Measurements from ENCODE around the gene TMEM80. TPM values are rescaled to one million over a fixed set of nuclear protein-coding genes. Genes with fewer than 3 reads are reported as not detected.
A peak's percentile ranks its signal among the peaks of the same experiment; 100 is the strongest.
"Not testable (repeated sequence)": the region's sequence is repeated elsewhere in the genome, so short reads cannot be mapped to it uniquely, and the experiment has no call there.

Gene TMEM80
- total and polyA plus RNA-seq, 10 of the 15 experiments (the other 5 are each of a cell fraction or from before 2014, with no cell fraction given), result 6.7 to 30.9 (median 20.7) TPM

- CTCF ChIA-PET, result no interaction called here
- Histone ChIP-seq H2AFZ (ENCODE audit: control insufficient read depth, low read depth, low read length) (no peak overlapping the region), H3K4me2 (ENCODE audit: control insufficient read depth, insufficient read depth) (no peak overlapping the region), H3K9me3 (replicated peaks; ENCODE audit: control insufficient read depth, insufficient read depth, low read length) (no peaks in the 10 kb centered on the region), H3K4me1 (ENCODE audit: control insufficient read depth, insufficient read depth, low read length) (peaks cover 13% of the 10 kb centered on the region), H3K27me3 (replicated peaks in 1 of 2; ENCODE audit: control insufficient read depth in 2 of 2, insufficient read depth in 2 of 2, low read length in 1 of 2) (no peaks in the 10 kb centered on the region), H3K79me2 (ENCODE audit: control insufficient read depth, insufficient read depth, low read length) (no peaks in the 10 kb centered on the region), H3K4me3 (no peak overlapping the region), H3K27ac (ENCODE audit: control insufficient read depth, insufficient read depth) (peak overlapping the region; percentile 37), H3K36me3 (ENCODE audit: control insufficient read depth in 2 of 2, insufficient read depth in 2 of 2, low read length in 1 of 2) (peaks cover 2 to 3% of the 10 kb centered on the region in 2 experiments; a peak in 3 of 4 replicates), H4K20me1 (ENCODE audit: control insufficient read depth, insufficient read depth) (no peaks in the 10 kb centered on the region), H3K9ac (ENCODE audit: control insufficient read depth, insufficient read depth, low read length) (no peak overlapping the region)
- WGBS (ENCODE audit: insufficient coverage, insufficient replicate concordance, low lambda C conversion rate, missing lambda C conversion rate), result 78% methylated on average over 13 of the region's 14 CpGs
- ATAC-seq (no peak; the same call in 2 of the 3 replicates), FAIRE-seq (no peak), DNase-seq (ENCODE audit: low read depth, low spot score) (no peak)
- POLR2A ChIA-PET, result interaction anchor here (0.7 kb wide), 1 partner anchor 98 kb away, joined by 3 read pairs; no protein-coding TSS in a partner anchor
- TF ChIP-seq RAD21 (IDR thresholded peaks at IDR 0.05; ENCODE audit: insufficient read depth, low read depth, low read length) (no peak), NR2F1 (conservative IDR thresholded peaks at IDR 0.05) (no peak), NFXL1 (IDR thresholded peaks at IDR 0.05; ENCODE audit: borderline replicate concordance) (no peak), POLR2A (IDR thresholded peaks at IDR 0.05; ENCODE audit: low read depth, low read length) (no peak), IKZF2 (IDR thresholded peaks at IDR 0.05) (no peak), TCF12 (IDR thresholded peaks at IDR 0.05; ENCODE audit: low read depth, low read length) (no peak), ETV6 (conservative IDR thresholded peaks at IDR 0.05 in 1 of 2, IDR thresholded peaks at IDR 0.05 in 1 of 2; ENCODE audit: borderline replicate concordance in 1 of 2, low read depth in 1 of 2) (no peak), ATF2 (IDR thresholded peaks at IDR 0.05; ENCODE audit: low read length) (no peak), JUNB (IDR thresholded peaks at IDR 0.05) (no peak), CHD2 (IDR thresholded peaks at IDR 0.05; ENCODE audit: borderline replicate concordance, low read depth, low read length) (no peak), GABPA (IDR thresholded peaks at IDR 0.05; ENCODE audit: low read depth) (no peak), ZNF274 (IDR thresholded peaks at IDR 0.05; ENCODE audit: insufficient read depth, insufficient read length) (no peak), NRF1 (conservative IDR thresholded peaks at IDR 0.05; ENCODE audit: low read depth, low read length) (no peak), CREM (IDR thresholded peaks at IDR 0.05; ENCODE audit: low read depth) (no peak), GATAD2B (conservative IDR thresholded peaks at IDR 0.05; ENCODE audit: low read depth) (no peak)
- in situ Hi-C loops (cut with MboI) (no loop called here), intact Hi-C loops (cut with micrococcal nuclease; ENCODE audit: unreplicated experiment) (no loop called here)
- RAD21 ChIA-PET (ENCODE audit: unreplicated experiment), result no interaction called here
- SMC1A ChIA-PET (ENCODE audit: uncharacterized antibody, unreplicated experiment), result no interaction called here
- BruUV-seq (replicated peaks), result no TSS peak
Measured at GRCh38 chr11:646214-646613, 49.4 kb upstream of the TMEM80 start.

- FAIRE-seq; intact Hi-C loops (cut with micrococcal nuclease; ENCODE audit: unreplicated experiment); H3K4me3 ChIP-seq; DNase-seq (ENCODE audit: low read depth, low spot score); H3K9ac ChIP-seq (ENCODE audit: control insufficient read depth, insufficient read depth, low read length); ATAC-seq; BruUV-seq (replicated peaks); in situ Hi-C loops (cut with MboI); H3K9me3 ChIP-seq (replicated peaks; ENCODE audit: control insufficient read depth, insufficient read depth, low read length); H3K27ac ChIP-seq (ENCODE audit: control insufficient read depth, insufficient read depth); CTCF ChIA-PET; H3K79me2 ChIP-seq (ENCODE audit: control insufficient read depth, insufficient read depth, low read length); H4K20me1 ChIP-seq (ENCODE audit: control insufficient read depth, insufficient read depth); RAD21 ChIA-PET (ENCODE audit: unreplicated experiment); H2AFZ ChIP-seq (ENCODE audit: control insufficient read depth, low read depth, low read length); H3K27me3 ChIP-seq (replicated peaks in 1 of 2; ENCODE audit: control insufficient read depth in 2 of 2, insufficient read depth in 2 of 2, low read length in 1 of 2); POLR2A ChIA-PET; H3K36me3 ChIP-seq (ENCODE audit: control insufficient read depth in 2 of 2, insufficient read depth in 2 of 2, low read length in 1 of 2); SMC1A ChIA-PET (ENCODE audit: uncharacterized antibody, unreplicated experiment); H3K4me2 ChIP-seq (ENCODE audit: control insufficient read depth, insufficient read depth): not testable (repeated sequence)
- peaks cover 13% of the 10 kb centered on the region for H3K4me1 ChIP-seq (ENCODE audit: control insufficient read depth, insufficient read depth, low read length)
- WGBS (ENCODE audit: insufficient coverage, insufficient replicate concordance, low lambda C conversion rate, missing lambda C conversion rate), result 96% methylated on average over 9 of the region's 14 CpGs
Measured at GRCh38 chr11:647672-648158, 47.9 kb upstream of the TMEM80 start.

Measured in GM12878 (cell line).